Urinary bladder (tissue), 4 donors: ENCODE data around the gene TNFSF12. TPM values are rescaled to one million over a fixed set of nuclear protein-coding genes. Genes with fewer than 3 reads are reported as not detected.
A peak's percentile ranks its signal among the peaks of the same experiment; 100 is the strongest.

Source experiments
- DNase-seq: peaks from one replicate; pipeline ENCODE4 v3.0.0-alpha.2; 2015; ENCODE audit errors: extremely low spot score
- H3K27ac ChIP-seq: one replicate; pipeline ENCODE4 v1.5.1; 2013; ENCODE audit warnings: low read depth, mild to moderate bottlenecking, moderate library complexity
- H3K36me3 ChIP-seq: one replicate; pipeline ENCODE4 v1.6.1; 2013; ENCODE audit warnings: mild to moderate bottlenecking, moderate library complexity; ENCODE audit not compliant: insufficient read depth
- H3K4me1 ChIP-seq: one replicate; pipeline ENCODE4 v1.6.1; 2013; ENCODE audit warnings: mild to moderate bottlenecking, moderate library complexity; ENCODE audit not compliant: insufficient read depth
- H3K4me3 ChIP-seq: one replicate; pipeline ENCODE4 v1.5.1; 2013; ENCODE audit warnings: low read depth, low read length
- WGBS: extraction: QIAGEN DNeasy Blood & Tissue Kit; methylation state at CpG from one replicate; pipeline ENCODE4 v1.1.7; 2013; 5-methylcytosine and 5-hydroxymethylcytosine counted together
- polyA plus RNA-seq: library from polyadenylated mRNA; stranded (reverse); fragments of 200-250 nt; gene quantifications from one replicate; pipeline ENCODE4 v1.2.3, GENCODE V29; 2013
- total RNA-seq: library from RNA; depleted of rRNA; stranded (reverse); fragments of >200 nt; gene quantifications from one replicate; pipeline ENCODE4 v1.2.3, GENCODE V29; 2014
- donor health status: healthy with polysubstance abuse.
- donor health status: healthy.

The TNFSF12 gene
- total and polyA plus RNA-seq, 2 donors, result 8.5 to 87.2 TPM

DNA sequence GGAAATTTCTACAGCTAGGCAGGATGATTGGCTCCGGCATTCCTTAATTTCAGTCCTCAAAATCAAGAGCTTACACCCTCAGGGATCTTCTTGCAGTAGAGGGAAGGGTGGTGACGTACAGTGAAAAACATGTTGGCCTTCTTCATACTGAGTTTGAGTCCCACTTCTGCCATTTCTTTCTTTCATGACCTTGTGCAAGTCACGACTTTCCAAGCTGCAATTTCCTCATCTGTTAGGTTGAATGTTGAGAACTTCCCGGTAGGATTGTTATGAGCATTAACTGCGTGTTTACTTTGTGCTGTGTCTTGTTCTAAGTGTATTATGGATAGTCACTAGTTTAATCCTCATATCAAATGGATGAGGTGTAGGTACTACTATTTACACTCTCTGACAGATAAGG lies 20.7 kb downstream of the TNFSF12 start:
- Histone ChIP-seq H3K36me3 (peaks cover 3% of the 10 kb centered on the region), H3K27ac (no peak overlapping the region), H3K4me3 (no peak overlapping the region), H3K4me1 (no peaks in the 10 kb centered on the region)
- WGBS, result 88% methylated on average over 5 of the region's 5 CpGs
- DNase-seq, result no peak

DNA sequence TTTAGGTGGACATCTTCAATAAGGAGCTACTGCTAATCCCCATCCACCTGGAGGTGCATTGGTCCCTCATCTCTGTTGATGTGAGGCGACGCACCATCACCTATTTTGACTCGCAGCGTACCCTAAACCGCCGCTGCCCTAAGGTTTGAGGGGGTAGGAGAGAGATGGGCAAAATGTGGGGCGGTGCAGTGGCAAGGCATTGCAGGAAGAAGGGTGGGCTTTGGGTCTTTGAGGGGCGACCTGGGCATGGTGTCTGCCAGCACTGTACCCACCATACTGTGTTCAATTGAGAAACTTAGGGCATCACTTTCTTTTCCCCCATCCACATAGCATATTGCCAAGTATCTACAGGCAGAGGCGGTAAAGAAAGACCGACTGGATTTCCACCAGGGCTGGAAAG lies 21.5 kb downstream of the TNFSF12 start:
- Histone ChIP-seq H3K4me1 (no peaks in the 10 kb centered on the region), H3K36me3 (peaks cover 4% of the 10 kb centered on the region), H3K4me3 (no peak overlapping the region), H3K27ac (no peak overlapping the region)
- DNase-seq, result no peak
- 96% methylated on average over 10 of the region's 10 CpGs for WGBS

DNA sequence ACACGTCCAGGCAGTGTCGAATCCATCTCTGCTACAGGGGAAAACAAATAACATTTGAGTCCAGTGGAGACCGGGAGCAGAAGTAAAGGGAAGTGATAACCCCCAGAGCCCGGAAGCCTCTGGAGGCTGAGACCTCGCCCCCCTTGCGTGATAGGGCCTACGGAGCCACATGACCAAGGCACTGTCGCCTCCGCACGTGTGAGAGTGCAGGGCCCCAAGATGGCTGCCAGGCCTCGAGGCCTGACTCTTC lies 23.4 kb downstream of the TNFSF12 start:
- Histone ChIP-seq H3K4me1 (no peaks in the 10 kb centered on the region), H3K4me3 (peak overlapping the region; percentile 5), H3K27ac (peak overlapping the region; percentile 77), H3K36me3 (peaks cover 2% of the 10 kb centered on the region)
- WGBS, result 0% methylated on average over 11 of the region's 11 CpGs
- DNase-seq, result no peak

DNA sequence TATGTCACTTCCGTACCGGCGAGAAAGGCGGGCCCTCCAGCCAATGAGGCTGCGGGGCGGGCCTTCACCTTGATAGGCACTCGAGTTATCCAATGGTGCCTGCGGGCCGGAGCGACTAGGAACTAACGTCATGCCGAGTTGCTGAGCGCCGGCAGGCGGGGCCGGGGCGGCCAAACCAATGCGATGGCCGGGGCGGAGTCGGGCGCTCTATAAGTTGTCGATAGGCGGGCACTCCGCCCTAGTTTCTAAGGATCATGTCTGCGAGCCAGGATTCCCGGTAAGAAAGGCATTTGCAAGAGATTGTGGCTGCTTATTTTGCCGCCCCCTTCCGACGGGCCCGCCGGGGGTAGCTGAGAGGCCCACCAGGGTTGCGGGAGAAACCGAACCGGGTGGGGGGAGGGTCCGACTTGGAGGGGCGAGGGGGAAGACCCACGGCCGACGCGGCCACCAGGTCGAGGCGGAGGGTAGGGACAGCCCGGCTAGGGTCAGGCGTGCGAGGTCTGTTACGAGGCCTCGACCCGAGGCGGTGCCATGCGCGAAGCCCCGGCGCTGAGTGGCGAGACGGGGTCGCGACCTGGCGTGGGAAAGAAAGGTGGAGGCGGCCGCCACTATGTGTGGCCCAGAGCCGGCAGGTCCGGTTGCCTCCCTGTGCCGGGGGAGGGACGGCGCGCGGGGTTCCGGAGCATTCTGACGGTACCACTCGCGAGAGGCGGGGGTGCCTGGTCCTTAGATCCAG lies 23.9 kb downstream of the TNFSF12 start:
- WGBS, result under 1% methylated on average over 73 of the region's 73 CpGs
- H3K36me3 ChIP-seq, result peaks cover 2% of the 10 kb centered on the region

DNA sequence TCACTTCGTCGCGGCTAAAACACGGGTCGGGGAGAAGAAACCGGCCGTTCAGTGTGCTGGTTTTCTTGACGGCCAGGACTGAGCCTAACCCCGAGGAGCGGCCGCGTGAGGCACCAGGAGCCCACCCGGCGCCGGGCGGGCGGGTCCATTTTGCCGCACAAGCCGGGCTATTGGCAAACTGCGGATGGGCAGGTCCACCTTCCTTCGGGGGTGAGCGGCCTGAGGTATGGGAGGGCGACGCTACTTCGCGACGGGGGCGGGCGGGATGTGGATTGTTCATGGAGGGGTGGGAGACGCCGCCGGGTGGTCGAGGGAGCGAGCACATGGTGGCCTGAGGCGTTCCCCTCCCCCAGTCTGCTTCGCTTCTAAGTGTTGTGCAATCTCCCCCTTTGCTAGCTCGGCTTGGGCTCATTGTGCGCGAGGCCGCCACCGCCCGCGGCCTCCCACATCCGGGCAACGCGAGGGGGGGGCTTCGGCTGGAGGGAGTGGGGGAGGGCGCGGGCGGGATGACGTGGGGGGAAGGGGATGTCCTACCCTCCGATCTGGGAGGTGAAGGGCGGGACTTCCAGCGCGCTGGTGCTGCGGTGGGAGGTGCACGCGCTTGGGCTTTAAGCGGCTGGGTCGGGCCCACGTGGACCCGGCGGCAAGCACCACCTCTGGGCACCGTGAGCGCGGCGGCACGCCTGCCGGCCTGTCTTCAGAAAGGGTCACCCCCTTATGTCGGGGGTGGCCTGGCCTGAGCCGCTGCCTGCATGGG lies 24.6 kb downstream of the TNFSF12 start:
- WGBS, result under 1% methylated on average over 71 of the region's 71 CpGs
- Histone ChIP-seq H3K27ac (peak overlapping the region; percentile 98), H3K4me3 (peak overlapping the region; percentile 96), H3K4me1 (no peaks in the 10 kb centered on the region), H3K36me3 (peaks cover 7% of the 10 kb centered on the region)
- no peak for DNase-seq

More for the DNA sequence above, 23.9 kb downstream of the TNFSF12 start:
- peak overlapping the region; percentile 96 for H3K4me3 ChIP-seq
- peak; percentile 98 for DNase-seq
- peak overlapping the region; percentile 98 for H3K27ac ChIP-seq
- no peaks in the 10 kb centered on the region for H3K4me1 ChIP-seq

DNA sequence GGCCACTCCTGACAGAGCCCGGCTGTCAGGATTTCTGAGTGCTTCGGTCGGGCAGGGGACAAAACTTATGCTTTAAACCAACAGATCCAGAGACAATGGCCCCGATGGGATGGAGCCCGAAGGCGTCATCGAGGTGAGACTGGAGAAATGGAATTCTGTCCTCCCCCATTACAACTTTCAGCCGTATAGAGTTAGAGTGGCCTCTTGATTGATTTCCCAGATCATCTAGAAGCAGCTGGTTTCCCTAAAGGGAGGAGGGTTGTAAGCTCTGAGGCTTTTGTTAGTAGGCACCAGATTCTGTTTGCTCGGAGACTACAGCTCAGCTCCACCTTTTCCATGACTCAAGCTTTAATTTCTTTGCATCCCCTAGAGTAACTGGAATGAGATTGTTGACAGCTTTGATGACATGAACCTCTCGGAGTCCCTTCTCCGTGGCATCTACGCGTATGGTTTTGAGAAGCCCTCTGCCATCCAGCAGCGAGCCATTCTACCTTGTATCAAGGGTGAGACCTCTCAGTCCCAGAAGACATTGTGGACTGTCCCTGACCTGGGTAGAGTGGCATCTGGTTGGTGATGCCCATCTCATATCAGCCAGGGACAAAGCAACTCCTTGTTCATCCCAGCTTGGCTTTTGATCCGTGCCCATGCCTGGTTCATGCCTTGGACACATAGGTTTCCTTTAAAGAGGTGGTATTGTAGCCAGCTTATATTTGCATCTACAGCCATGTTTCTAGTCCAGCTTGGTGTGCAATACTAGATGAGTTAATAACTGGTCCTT lies 25.5 kb downstream of the TNFSF12 start:
- Histone ChIP-seq H3K4me1 (no peaks in the 10 kb centered on the region), H3K36me3 (peaks cover 7% of the 10 kb centered on the region), H3K4me3 (peak overlapping the region; percentile 96), H3K27ac (peak overlapping the region; percentile 63)
- 19% methylated on average over 15 of the region's 15 CpGs for WGBS
- no peak for DNase-seq

DNA sequence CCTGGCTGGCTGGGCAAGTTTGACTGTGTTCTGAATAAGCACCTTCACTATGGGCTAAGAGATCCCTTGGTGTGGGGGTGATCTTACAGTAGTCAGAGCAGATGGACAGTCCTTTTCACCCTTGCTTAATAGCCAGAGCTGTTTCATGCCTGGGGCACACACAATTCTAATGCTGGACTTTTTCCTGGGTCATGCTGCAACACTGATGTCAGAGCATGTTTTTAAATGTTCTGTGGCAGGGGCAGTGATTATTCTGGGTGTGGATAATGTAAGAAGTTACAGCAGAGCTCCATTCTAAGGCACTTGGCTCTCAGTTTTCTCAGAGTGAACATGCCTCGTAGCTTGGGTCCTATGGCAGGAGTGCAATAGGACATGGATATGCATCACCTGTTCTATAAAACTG lies 26.6 kb downstream of the TNFSF12 start:
- Histone ChIP-seq H3K36me3 (peaks cover 7% of the 10 kb centered on the region), H3K4me1 (no peaks in the 10 kb centered on the region), H3K4me3 (no peak overlapping the region), H3K27ac (peak overlapping the region; percentile 38)
- 67% methylated on average over 1 of the region's 1 CpG for WGBS
- DNase-seq, result no peak

DNA sequence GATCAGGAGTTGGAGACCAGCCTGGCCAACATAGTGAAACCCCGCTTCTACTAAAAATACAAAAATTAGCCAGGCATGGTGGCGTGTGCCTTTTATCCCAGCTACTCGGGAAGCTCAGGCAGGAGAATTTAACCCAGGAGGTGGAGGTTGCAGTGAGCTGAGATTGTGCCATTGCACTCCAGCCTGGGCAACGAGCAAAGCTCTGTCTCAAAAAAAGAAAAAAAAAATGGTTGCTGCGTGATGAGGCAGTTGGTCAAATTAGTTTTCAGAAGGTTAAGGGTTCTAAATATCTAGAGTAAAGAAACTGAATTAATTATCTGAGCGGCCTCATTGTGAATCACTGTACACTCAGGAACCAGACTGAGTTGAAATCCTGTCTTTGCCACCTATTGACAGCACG lies 27.1 kb downstream of the TNFSF12 start:
- H3K4me1 ChIP-seq, result no peaks in the 10 kb centered on the region
- H3K36me3 ChIP-seq, result peaks cover 7% of the 10 kb centered on the region
- no peak overlapping the region for H3K27ac ChIP-seq
- 71% methylated on average over 7 of the region's 7 CpGs for WGBS
- no peak overlapping the region for H3K4me3 ChIP-seq
- DNase-seq, result no peak

DNA sequence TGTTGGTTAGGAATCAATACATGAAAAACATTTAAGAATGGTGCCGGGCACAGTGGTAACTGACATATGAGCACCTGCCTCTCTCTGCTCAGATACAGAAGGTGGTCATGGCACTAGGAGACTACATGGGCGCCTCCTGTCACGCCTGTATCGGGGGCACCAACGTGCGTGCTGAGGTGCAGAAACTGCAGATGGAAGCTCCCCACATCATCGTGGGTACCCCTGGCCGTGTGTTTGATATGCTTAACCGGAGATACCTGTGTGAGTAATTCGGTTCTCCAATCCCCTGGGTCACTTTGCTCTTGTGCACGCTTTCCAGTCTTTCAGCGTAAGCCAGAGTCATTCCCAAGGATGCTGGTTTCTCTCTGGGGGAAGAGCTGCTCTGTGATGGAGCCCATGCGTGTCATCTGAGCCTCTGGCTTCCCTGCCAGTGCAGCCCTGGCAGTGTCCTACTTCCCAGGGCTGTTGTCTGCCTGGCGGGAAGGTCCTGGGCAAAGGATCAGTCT lies 27.6 kb downstream of the TNFSF12 start:
- Histone ChIP-seq H3K36me3 (peaks cover 7% of the 10 kb centered on the region), H3K4me1 (no peaks in the 10 kb centered on the region), H3K4me3 (no peak overlapping the region), H3K27ac (no peak overlapping the region)
- 83% methylated on average over 14 of the region's 14 CpGs for WGBS
- DNase-seq, result no peak

DNA sequence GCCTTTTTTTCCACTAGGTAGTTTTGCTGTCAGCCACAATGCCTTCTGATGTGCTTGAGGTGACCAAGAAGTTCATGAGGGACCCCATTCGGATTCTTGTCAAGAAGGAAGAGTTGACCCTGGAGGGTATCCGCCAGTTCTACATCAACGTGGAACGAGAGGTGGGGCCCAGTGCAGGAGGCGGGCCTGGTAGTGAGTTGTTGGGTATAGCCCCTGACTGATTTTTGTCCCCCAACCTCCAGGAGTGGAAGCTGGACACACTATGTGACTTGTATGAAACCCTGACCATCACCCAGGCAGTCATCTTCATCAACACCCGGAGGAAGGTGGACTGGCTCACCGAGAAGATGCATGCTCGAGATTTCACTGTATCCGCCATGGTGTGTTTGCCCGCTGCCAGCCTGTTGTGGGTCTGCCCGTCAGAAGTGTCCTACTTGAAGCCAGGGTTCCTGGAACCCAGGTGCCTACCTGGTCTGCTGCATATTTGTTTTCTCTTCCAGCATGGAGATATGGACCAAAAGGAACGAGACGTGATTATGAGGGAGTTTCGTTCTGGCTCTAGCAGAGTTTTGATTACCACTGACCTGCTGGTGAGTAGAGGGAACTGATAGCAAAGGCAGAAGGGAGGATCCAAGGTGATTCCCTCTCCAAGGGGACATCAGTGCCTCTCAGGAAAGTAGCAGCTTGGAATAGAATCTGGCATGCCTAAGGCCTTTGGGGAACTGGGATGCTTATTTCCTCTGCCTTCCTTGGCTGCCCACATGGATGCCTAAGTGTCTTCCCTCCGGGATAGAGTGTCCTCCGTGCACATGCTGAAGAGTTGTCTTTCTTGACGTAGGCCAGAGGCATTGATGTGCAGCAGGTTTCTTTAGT lies 28.7 kb downstream of the TNFSF12 start:
- H3K36me3 ChIP-seq, result peaks cover 7% of the 10 kb centered on the region
- H3K4me1 ChIP-seq, result no peaks in the 10 kb centered on the region
- no peak overlapping the region for H3K4me3 ChIP-seq
- 78% methylated on average over 17 of the region's 17 CpGs for WGBS
- H3K27ac ChIP-seq, result no peak overlapping the region
- no peak for DNase-seq

DNA sequence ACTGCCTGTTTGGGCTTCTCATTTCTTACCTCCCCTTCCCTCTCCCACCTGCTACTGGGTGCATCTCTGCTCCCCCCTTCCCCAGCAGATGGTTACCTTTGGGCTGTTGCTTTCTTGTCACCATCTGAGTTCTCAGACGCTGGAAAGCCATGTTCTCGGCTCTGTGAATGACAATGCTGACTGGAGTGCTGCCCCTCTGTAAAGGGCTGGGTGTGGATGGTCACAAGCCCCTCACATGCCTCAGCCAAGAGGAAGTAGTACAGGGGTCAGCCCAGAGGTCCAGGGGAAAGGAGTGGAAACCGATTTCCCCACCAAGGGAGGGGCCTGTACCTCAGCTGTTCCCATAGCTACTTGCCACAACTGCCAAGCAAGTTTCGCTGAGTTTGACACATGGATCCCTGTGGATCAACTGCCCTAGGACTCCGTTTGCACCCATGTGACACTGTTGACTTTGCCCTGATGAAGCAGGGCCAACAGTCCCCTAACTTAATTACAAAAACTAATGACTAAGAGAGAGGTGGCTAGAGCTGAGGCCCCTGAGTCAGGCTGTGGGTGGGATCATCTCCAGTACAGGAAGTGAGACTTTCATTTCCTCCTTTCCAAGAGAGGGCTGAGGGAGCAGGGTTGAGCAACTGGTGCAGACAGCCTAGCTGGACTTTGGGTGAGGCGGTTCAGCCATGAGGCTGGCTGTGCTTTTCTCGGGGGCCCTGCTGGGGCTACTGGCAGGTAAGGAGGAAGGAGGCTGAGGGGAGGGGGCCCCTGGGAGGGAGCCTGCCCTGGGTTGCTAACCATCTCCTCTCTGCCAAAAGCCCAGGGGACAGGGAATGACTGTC lies 30.4 kb downstream of the TNFSF12 start, which contains the start of gene CD68:
Gene CD68, plus strand, starts transcription at position 638 of the 833 bp plus-strand sequence. Its CDS starts 40 bp downstream, at position 678.
- peak within 1 kb of the TSS; percentile 91 for H3K27ac ChIP-seq
- no peak for DNase-seq
- H3K36me3 ChIP-seq, result peaks cover 7% of the 10 kb centered on the region
- no peaks in the 10 kb centered on the region for H3K4me1 ChIP-seq
- 17% methylated on average over 7 of the region's 7 CpGs for WGBS
- H3K4me3 ChIP-seq, result no peak within 1 kb of the TSS

DNA sequence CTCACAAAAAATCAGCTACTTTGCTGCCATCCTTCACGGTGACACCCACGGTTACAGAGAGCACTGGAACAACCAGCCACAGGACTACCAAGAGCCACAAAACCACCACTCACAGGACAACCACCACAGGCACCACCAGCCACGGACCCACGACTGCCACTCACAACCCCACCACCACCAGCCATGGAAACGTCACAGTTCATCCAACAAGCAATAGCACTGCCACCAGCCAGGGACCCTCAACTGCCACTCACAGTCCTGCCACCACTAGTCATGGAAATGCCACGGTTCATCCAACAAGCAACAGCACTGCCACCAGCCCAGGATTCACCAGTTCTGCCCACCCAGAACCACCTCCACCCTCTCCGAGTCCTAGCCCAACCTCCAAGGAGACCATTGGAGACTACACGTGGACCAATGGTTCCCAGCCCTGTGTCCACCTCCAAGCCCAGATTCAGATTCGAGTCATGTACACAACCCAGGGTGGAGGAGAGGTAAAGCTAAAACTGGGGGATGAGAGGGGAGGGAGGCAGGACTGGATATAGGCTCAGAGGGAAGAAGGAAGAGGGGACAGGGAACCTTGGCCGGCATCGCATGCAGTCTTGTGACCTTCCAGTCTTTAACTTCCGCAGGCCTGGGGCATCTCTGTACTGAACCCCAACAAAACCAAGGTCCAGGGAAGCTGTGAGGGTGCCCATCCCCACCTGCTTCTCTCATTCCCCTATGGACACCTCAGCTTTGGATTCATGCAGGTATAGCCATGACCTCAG lies 31.2 kb downstream of the TNFSF12 start:
- H3K27ac ChIP-seq, result peak overlapping the region; percentile 91
- H3K4me1 ChIP-seq, result no peaks in the 10 kb centered on the region
- DNase-seq, result no peak
- H3K4me3 ChIP-seq, result no peak overlapping the region
- 64% methylated on average over 12 of the region's 12 CpGs for WGBS
- H3K36me3 ChIP-seq, result peaks cover 5% of the 10 kb centered on the region
